ENCODE data around the gene TBPL1. TPM values are rescaled to one million over a fixed set of nuclear protein-coding genes. Genes with fewer than 3 reads are reported as not detected.

TBPL1 gene
- total and polyA plus RNA-seq, 2 donors (not counting 1 experiment from before 2014, with no cell fraction given), result 23.3 to 29.6 TPM

- peaks cover 0 to 6% (median 1%) of the 10 kb centered on the region in 4 experiments for H3K27me3 ChIP-seq (replicated peaks in 1 of 4; ENCODE audit: control extremely low read depth in 1 of 4, control insufficient read depth in 3 of 4, insufficient read depth in 4 of 4, low read length in 3 of 4)
- no CpG with 5 or more reads among the region's 4 CpGs for WGBS (ENCODE audit: insufficient coverage)
- no peaks in the 10 kb centered on the region for H3K9me3 ChIP-seq (ENCODE audit: control extremely low read depth in 1 of 3, control insufficient read depth in 2 of 3, insufficient read depth in 1 of 3, low read length in 2 of 3)
- peaks cover 3 to 6% of the 10 kb centered on the region in 2 donors for H3K4me1 ChIP-seq (ENCODE audit: control insufficient read depth in 2 of 2, insufficient read depth in 2 of 2, low read length in 2 of 2)
- H3K36me3 ChIP-seq (replicated peaks in 1 of 2; ENCODE audit: control extremely low read depth in 1 of 2, control insufficient read depth in 1 of 2, extremely low read depth in 1 of 2, insufficient read depth in 2 of 2, low read length in 1 of 2), result no peaks in the 10 kb centered on the region
- no peak overlapping the region for H3K4me3 ChIP-seq (ENCODE audit: control extremely low read depth in 1 of 5, extremely low read depth in 1 of 5, insufficient read depth in 1 of 5, low read depth in 2 of 5, low read length in 4 of 5)
- H4K20me1 ChIP-seq (ENCODE audit: control insufficient read depth, insufficient read depth, low read length, poor library complexity, severe bottlenecking), result no peaks in the 10 kb centered on the region
- no peaks in the 10 kb centered on the region for H3K79me2 ChIP-seq (ENCODE audit: control insufficient read depth, insufficient read depth, low read length)
- DNase-seq, result no peak
- H2AFZ ChIP-seq (ENCODE audit: insufficient read depth, low read depth, low read length, poor library complexity, severe bottlenecking), result no peak overlapping the region
- Mint-ChIP-seq H3K9me3 (ENCODE audit: insufficient read depth) (no peaks in the 10 kb centered on the region), H3K4me3 (no peak overlapping the region), H3K27me3 (peaks cover 15% of the 10 kb centered on the region), H3K4me1 (peaks cover 4% of the 10 kb centered on the region), H3K27ac (no peak overlapping the region)
- H3K9ac ChIP-seq (ENCODE audit: low read length), result no peak overlapping the region
- H3K27ac ChIP-seq (ENCODE audit: low read length in 2 of 2), result no peak overlapping the region
- intact Hi-C loops (cut with micrococcal nuclease), result loop anchor here (2.0 to 10.0 kb wide), 3 partner anchors 1095 to 1385 kb away; no protein-coding TSS in a partner anchor
- no peak overlapping the region for H3K4me2 ChIP-seq (replicated peaks; ENCODE audit: low read depth, low read length, poor library complexity, severe bottlenecking)
- ChIA-PET POLR2A (no interaction called here), CTCF (interaction anchor here (1.0 to 5.3 kb wide), 10 partner anchors 10 to 1388 kb away, joined by 4 to 37 read pairs (median 6); no protein-coding TSS in a partner anchor)
- no peak for ATAC-seq (ENCODE audit: low read depth)
- TF ChIP-seq CTCF (IDR thresholded peaks at IDR 0.05) (no peak), EZH2 (IDR thresholded peaks at IDR 0.05; ENCODE audit: borderline replicate concordance, insufficient read depth, low read depth, low read length, poor library complexity, severe bottlenecking) (no peak)
Observed at GRCh38 chr6:133917781-133918180, 35.2 kb upstream of the TBPL1 start.

- DNase-seq (no peak), ATAC-seq (ENCODE audit: low read depth) (no peak)
- Histone ChIP-seq H3K27ac (ENCODE audit: low read length in 2 of 2) (no peak overlapping the region), H3K27me3 (replicated peaks in 1 of 4; ENCODE audit: control extremely low read depth in 1 of 4, control insufficient read depth in 3 of 4, insufficient read depth in 4 of 4, low read length in 3 of 4) (peaks cover 0 to 3% (median 1%) of the 10 kb centered on the region in 4 experiments), H3K79me2 (ENCODE audit: control insufficient read depth, insufficient read depth, low read length) (no peaks in the 10 kb centered on the region), H3K36me3 (replicated peaks in 1 of 2; ENCODE audit: control extremely low read depth in 1 of 2, control insufficient read depth in 1 of 2, extremely low read depth in 1 of 2, insufficient read depth in 2 of 2, low read length in 1 of 2) (no peaks in the 10 kb centered on the region), H4K20me1 (ENCODE audit: control insufficient read depth, insufficient read depth, low read length, poor library complexity, severe bottlenecking) (no peaks in the 10 kb centered on the region), H3K4me2 (replicated peaks; ENCODE audit: low read depth, low read length, poor library complexity, severe bottlenecking) (no peak overlapping the region), H3K4me1 (ENCODE audit: control insufficient read depth in 2 of 2, insufficient read depth in 2 of 2, low read length in 2 of 2) (peaks cover 3 to 6% of the 10 kb centered on the region in 2 donors), H2AFZ (ENCODE audit: insufficient read depth, low read depth, low read length, poor library complexity, severe bottlenecking) (no peak overlapping the region), H3K9me3 (ENCODE audit: control extremely low read depth in 1 of 3, control insufficient read depth in 2 of 3, insufficient read depth in 1 of 3, low read length in 2 of 3) (no peaks in the 10 kb centered on the region), H3K4me3 (ENCODE audit: control extremely low read depth in 1 of 5, extremely low read depth in 1 of 5, insufficient read depth in 1 of 5, low read depth in 2 of 5, low read length in 4 of 5) (no peak overlapping the region), H3K9ac (ENCODE audit: low read length) (no peak overlapping the region)
- WGBS (ENCODE audit: insufficient coverage), result 50% methylated on average over 1 of the region's 2 CpGs
- ChIA-PET CTCF (interaction anchor here (1.0 to 9.6 kb wide), 5 partner anchors 28 to 179 kb away, joined by 3 to 183 read pairs (median 5); no protein-coding TSS in a partner anchor), POLR2A (no interaction called here)
- peaks cover 12% of the 10 kb centered on the region for H3K27me3 Mint-ChIP-seq
- H3K9me3 Mint-ChIP-seq (ENCODE audit: insufficient read depth), result no peaks in the 10 kb centered on the region
- TF ChIP-seq EZH2 (IDR thresholded peaks at IDR 0.05; ENCODE audit: borderline replicate concordance, insufficient read depth, low read depth, low read length, poor library complexity, severe bottlenecking) (no peak), CTCF (IDR thresholded peaks at IDR 0.05) (no peak)
- no peak overlapping the region for H3K27ac Mint-ChIP-seq
- H3K4me1 Mint-ChIP-seq, result peaks cover 4% of the 10 kb centered on the region
- intact Hi-C loops (cut with micrococcal nuclease), result loop anchor here (5.0 to 10.0 kb wide), 2 partner anchors 1254 to 1386 kb away; no protein-coding TSS in a partner anchor
- no peak overlapping the region for H3K4me3 Mint-ChIP-seq
Observed at GRCh38 chr6:133918208-133918930, 34.7 kb upstream of the TBPL1 start.

Data from B cell (primary cell).